Ureter (tissue), 1 donor: ENCODE measurements around the gene CCDC117. TPM values are rescaled to one million over a fixed set of nuclear protein-coding genes. Genes with fewer than 3 reads are reported as not detected.

Source experiments
- DNase-seq: peaks from one replicate; pipeline ENCODE4 v3.0.0-alpha.2; 2020; ENCODE audit warnings: low spot score
- total RNA-seq: library from RNA; stranded (reverse); gene quantifications from one replicate; pipeline ENCODE4 v1.2.4, GENCODE V29; 2023
- donor health status: DM: yes; HTN: yes; CAD: no.

Gene CCDC117
- total RNA-seq, 1 donor from 2014 or later: 12.2 TPM

DNA sequence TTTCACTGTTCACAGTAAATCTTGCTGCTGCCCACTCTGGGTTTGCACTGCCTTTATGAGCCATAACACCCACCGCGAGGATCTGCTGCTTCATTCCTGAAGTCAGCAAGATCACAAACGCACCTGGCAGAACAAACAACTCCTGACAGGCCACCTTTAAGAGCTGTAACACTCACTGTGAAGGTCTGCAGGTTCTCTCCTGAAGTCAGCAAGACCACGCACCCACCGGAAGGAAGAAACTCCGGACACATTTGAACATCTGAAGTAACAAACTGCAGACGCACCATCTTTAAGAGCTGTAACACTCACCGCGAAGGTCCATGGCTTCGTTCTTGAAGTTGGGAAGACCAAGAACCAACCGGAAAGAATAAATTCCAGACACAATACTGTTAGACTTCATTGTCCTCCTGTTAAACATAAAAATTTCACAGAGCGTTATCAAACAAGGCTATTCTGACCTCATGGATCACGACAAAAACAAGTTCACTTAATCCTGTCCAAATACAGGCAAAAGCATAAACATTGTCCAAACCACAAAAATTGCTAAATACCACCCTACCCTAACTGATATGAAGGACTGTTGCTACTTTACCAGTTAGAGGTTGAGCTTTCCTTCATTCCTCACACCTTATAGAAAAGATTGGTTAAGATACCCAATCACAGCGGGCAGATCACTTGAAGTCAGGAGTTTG, 3.0 kb upstream of the CCDC117 start:
- no peak for DNase-seq

DNA sequence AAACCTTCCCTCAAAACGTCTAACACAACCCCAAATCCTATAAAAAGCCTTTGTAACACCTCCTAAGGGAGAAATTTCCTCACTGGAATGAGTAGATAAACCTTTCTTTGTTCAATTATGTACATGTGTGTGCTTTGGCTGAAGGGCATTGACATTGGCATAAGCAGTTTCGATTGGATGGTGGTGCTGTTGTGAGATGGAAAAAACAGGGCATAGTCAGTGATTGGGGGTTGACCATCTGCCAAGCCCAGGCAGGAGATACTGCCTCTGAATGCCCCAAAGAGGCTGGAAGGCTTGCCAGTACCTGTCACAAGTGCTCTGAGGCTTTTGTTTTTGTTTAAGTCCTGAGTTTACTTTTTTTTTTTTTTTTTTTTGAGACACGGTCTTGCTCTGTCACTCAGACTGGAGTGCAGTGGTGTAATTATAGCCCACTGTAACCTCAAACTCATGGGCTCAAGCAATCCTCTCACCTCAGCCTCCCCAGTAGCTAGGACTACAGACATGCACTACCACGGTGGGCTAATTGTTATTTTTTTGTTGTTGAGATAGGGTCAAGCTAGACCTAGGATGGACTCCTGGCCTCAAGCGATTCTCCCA, 1.2 kb upstream of the CCDC117 start:
- no peak for DNase-seq

DNA sequence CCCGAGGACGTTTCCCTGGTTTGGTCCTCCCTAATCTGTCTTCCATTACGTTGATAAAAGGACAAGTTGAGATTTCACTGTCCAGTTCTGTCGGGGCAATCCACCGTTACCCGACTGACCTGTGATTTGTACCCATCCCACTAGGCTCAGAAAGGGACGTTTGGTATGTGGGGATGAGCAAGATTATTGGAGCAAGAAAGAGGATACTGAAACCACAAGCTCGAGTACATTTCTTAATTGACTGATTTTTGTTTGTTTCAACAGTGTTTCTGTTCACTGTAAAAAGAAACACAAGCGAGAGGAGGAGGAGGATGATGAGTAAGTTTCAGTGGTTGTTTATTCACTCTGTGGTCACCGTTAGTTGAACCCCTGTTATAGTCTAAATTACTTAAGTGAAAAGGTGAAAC, 969 bp downstream of the CCDC117 start:
- no peak for DNase-seq

DNA sequence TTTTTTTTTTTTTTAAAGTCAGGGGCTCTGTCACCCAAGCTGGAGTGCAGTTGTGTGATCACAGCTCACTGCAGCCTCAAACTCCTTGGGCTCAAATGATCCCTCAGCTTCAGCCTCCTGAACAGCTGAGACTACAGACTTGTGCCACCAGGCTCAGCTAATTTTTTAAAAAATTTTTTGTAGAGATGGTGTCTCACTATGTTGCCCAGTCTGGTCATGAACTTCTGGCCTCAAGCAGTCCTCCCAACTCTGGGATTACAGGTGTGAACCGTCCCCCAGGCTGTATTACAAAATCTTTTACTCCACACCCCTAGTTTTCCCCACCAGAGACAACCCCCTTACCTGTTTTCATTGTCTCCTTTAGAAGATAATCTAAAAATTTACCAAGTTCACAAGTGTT, 1.9 kb downstream of the CCDC117 start:
- DNase-seq: no peak

DNA sequence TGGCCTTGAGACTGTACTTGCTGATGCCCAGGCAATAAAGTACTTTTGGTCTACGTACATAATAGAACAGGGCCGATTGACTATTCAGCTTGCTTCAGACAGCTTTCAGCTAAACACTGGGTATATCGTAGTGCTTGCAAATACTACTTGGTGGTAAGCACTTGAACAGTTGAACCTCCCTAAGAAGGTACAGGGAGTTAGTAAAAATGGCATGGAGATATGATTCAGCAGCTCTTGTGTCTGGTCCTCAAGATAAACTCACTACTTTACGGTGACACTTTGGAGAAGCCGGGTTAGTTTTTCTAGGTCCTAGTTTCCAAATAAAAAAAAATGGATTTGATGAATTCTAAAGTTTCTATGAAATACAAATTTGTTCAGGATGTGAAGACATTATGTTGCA, 7.3 kb downstream of the CCDC117 start:
- DNase-seq: no peak

DNA sequence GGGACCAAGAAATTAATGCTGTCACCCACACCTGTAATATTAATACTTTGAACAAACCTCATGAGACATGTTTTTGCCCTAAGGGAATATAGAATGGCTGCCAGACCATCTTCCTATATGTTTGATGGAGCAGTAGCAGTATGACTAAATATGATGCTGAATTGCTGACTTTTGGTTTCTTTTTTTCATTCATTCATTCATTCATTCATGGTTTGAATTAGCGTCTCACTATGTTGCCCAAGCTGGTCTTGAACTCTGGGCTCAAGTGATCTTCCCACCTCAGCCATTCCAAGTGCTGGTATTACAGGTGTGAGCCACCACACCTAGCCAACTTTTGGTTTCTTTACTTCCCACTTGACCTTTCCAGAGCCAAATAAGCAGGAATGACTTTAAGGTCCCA, 7.8 kb downstream of the CCDC117 start:
- no peak for DNase-seq

DNA sequence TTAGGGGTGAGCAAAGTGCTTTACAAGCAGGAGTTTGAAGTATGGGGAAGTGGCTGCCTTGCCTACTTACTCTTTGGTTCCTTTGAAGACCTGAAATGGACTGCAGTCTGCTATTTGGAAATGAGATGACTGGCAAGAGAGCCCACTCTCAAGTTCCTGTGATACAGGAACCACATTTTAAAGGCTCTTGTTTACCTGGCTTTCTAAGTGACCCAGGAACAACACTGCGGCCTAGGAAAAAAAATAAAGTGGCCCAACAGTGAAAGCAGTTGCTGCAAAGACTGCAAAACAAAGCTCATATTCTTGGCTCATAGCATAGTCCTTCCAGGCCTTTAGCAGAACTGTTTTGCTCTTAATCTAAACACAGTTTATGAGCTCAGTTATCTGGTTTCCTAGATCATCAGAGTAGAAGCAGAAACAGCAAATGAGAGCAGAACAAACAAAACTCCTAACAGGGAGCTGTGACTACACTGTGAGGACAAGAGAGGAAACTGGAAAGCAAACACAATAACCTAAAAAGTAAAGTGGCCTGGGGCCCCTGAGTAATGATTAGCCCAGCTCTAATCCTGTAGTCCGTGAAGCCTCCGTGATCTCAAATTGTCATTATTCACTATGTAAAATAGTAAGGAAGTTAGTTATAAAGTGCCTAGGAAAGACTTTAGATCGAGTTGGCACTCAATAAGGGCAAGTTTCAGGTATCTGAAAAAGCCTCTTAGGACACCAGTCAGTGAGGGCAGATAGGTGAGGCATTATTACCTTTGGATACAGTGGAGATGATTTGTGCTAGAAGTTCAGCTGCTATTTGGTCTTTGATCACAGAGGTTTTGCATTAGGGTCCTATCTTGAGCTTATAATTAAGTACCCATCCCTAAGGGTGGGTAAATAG, 11.5 kb downstream of the CCDC117 start:
- DNase-seq: no peak

DNA sequence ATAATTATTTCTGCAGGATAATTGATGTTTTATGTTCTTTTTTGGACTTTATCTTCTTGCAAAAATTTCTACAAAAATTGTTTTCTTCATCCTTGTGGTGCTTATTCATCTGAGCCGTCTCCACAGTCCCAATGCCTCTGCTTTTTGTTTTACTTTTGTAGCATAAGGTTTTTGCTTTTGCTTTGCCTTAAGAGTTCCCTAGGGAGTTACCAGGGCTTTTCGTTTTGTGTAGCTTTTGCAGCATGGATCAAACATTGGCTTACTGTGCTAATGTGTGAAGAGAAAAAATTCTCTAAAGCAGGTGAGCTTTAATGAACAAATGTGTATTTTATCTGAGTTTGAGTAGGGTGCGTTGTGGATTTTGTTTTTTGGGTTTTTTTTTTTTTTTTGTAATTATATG, 16.1 kb downstream of the CCDC117 start:
- no peak for DNase-seq

DNA sequence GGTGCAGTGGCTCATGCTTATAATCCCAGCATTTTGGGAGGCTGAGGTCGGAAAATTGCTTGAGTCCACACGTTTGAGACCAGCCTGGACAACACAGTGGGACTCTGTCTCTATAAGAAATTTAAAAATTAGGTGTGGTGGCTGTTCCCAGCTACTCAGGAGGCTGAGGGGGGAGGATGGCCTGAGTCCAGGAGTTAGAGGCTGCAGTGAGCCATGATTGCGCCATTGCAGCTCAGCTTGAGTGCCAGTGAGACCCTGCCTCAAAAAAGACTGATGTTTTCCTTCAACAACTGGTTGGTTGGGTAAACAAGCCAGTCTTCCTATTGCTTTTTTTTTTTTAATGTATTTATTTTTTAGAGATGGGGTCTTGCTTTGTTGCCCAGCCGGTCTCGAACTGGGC, 18.6 kb downstream of the CCDC117 start:
- no peak for DNase-seq

DNA sequence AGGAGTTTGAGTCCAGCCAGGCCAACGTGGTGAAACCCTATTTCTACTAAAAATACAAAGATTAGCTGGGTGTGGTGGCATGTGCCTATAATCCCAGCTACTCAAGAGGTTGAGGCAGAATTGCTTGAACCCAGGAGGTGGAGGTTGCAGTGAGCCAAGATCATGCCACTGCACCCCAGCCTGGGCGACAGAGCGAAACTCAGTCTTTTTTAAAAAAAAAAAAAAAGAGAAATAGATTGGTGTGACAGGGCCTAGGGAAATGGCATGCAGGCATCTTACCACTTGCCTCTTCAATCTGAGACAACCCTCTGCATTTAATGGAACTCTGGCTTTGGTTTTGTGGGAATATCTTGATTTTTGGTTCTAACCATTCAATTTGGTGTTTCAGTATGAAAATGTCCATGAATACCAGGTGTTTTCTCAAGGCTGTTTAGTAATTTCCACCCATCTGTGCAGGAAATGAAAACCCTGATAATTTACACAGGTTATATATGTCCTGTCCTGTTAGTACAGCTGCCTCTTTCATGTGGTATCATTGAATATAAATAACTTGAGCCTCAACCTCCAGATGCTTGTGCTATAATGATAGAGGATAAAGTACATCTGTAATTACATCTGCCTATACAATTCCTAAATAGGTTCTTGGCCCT, 19.5 kb downstream of the CCDC117 start:
- DNase-seq: no peak

DNA sequence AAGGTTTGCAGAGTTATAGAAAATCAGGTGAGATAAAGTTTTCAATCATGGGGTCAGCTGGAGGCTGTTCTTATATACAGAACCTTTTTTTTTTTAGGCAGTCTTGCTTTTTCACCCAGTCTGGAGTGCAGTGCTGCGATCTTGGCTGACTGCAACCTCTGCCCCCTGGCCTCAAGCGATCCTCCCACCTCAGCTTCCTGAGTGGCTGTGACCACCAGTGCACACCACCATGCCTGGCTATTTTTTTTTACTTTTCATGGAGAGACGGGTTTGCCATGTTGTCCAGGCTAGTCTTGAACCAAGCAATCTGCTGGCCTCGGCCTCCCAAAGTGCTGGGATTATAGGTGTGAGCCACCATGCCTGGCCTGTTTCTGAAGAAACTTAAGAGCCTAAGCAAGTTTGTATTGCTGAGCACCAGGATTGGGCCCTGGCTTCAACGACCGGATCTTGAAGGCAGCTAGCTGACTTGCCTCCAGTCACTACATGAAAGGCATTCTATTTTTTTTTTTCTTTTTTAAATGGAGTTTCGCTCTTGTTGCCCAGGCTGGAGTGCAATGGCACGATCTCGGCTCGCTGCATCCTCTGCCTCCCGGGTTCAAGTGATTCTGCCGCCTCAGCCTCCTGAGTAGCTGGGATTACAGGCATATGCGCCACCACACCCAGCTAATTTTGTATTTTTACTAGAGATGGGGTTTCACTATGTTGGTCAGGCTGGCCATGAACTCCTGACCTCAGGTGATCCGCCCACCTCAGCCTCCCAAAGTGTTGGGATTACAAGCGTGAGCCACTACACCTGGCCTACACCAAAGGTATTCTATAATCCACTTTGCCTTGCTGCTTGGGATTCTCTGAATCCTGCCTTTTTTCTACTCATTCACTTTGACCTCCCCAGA, 20.2 kb downstream of the CCDC117 start:
- DNase-seq: no peak

DNA sequence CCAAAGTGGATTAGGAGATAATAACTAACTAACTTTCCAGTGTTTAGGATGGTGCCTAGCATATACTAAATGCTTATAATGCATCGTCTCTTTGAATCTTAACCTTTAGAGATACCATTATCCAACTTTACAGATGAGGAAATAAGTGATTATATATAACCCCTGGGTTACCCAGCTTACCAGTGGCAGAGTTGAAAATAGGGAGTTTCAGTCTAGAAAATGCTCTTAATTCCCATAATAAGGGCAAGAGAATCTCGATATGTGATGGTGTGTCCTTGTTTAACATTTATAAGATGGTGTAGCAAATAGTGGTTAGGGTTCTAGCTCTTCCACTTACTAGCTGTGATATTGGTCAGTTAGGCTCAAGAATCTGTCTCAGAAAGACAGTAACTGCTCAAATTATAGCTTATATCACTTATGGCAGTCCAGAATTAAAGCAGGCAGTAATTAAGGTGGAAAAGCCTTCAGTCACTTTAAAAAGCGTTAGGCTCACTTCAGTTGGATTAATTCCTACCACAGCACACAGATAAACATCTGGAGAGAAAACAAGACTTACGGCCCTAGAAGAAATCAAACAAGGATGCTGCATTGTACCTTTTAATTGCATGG, 21.6 kb downstream of the CCDC117 start:
- no peak for DNase-seq

DNA sequence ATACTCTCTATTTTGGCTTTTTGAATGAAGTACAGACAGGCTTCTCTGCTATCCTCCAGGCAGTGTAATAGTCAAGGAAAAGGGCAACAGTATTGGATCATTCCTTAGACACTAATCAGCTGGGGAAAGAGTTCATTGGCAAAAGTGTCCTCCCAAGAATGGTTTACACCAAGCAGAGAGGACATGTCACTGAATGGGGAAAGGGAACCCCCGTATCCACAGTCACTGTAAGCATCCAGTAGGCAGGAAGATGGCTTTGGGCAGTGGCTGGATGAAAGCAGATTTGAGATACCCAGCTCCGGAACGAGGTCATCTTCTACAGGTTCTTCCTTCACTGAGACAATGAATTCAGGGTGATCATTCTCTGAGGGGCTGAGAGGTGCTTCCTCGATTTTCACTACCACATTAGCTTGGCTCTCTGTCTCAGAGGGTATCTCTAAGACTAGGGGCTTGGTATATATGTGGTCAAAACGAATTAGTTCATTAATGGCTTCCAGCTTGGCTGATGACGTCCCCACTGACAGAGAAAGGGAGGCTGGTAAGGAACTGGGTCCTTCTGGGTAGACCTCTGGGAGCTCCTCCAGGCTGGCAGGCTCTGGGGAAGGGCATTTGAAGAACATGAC, 22.7 kb downstream of the CCDC117 start:
- DNase-seq: no peak

DNA sequence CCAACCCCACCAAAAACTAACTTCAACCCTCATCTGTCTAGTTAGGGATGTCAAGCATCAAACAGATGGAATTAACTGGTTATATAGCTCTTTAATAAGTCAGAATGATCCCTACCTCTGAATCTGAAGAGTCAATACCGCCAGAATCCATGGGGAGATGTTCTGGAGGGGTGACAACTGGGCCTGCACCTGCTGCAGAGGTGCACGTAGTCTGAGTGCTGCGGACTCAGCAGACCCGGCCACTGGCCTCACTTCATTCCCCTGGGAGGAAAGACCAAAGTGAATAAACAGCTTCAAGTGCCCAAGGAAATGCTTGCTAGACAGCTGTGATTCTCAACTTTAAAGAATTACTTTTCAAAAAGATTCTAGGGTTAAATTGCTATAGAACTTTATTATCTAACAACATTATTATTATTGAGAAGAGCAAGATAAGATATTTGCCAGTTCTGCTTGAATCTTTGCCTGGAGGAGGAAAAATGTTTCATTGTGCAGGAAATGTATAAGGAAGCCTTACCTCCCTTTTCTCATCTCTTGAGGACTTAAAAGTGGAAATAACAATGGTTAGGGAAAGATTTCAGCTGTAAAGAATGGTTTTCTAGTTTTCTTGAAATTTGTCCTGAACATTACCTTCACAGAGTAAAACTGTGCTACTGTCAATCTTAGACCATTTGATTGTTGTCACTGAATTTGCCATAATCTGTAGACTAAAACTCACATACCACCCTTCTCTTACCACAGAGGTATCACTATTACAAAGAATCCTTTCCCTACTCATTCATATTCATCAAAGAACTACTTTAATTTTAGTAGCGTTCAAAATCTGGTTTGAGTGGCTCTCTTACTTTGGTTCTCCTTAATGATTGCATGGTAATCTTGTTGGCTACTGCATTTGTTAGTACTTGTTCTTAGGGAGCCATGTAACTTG, 23.7 kb downstream of the CCDC117 start:
- no peak for DNase-seq

DNA sequence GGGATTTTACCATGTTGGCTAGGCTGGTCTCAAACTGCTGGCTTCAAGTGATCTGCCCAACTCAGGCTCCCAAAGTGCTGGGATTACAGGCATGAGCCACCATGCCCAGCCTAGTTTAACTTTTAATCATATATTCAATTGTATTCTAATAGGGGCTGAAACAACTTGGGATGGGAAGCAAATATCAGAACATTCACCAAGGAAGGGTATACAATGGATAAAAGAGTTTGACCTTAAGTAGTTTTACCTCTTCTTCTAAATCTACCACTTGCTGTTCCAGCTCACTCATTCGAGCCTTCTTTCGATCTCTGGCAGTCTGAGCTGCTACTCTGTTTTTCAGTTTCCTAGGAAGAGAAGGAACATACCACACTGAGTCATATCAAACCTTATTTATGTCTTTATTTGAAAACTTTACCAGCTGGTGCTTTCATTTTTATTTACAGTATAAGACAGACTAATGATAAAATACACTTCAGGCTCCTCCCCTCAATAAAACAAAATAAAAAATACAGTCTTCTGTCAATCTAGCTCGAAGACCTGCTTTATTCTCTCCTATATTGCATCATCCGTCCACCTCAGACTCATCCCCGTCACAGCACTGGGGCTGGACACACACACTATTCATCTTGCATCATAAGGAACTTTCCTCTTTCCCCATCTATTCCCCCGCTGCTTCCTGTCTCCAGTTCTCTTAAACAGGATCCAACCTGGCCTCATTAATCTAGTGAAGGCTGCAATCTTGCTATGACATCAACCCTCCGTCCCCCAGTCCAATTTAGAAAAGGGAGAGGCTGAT, 26.5 kb downstream of the CCDC117 start:
- peak; percentile 71 for DNase-seq

DNA sequence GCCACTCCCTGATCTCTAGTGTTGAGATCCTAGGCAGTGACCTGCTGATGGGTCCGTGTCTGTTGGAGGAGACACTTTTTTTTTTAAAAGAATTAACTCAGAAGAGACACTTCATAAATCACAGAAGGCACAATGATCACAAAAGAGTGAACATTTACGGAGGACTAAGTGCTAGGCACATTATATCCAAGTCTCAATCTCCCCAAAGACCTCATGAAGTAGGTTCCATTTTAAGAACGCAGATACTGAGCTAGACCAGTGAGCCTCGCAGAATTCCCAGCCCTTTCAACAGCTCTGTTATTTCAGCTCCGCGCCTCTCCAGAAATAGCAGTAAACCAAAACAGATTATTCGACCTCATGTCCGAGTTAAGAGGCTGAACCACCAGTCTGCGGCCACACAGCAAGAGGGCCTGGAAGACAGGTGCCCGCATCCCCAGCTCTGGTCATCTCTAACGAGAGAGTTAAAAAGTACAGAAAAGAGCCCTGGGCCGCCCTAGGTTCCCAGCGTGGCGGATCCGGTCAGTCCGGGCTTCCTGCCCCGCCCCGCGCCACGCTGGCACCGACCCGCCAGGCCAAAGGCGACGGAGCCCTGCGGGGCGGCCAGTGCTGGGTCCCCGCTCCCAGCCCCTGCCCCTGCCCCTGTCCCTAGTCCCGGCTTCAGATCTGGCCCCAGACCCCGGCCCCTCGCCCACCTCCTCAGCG, 27.3 kb downstream of the CCDC117 start:
- DNase-seq: peak; percentile 68

DNA sequence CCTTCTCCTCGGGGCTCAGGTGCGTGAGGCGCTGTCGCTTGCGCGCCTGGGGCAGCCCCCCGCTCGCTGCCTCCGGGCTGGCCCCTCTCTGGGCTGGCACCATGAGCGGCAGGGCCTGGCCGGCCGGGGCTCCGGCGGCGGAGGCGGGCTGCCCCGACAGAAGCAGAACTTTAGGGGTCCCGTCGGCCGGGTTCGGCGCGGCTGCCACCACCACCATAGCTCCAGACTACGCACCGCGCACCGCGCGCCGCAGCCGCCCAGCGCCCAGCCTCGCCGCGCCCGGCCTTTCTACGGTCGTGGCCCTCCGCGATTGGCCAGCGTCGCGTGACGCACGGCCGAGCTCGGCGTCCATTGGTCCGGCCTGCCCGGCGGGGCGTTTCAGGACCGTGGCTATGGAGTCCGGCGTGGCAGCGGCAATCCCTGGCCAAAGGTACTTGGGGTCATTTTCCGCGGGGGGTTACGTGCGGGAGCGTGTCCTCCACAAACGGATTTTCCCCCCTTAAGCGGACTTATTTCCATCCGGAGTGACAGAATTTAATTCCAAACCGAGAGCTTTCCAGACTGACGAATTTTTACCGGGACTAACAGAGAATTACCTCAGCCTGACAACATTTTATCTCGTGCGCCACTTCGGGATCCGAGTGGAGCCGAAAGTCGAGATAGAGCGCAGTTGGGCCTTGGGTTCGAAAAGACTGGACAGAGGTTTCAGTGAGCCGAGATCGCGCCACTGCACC, 28.0 kb downstream of the CCDC117 start, which contains the start of gene XBP1:
TSS of gene XBP1 (minus strand) at position 262 of the 734 bp plus-strand sequence.
- peak; percentile 95 for DNase-seq
